ENCODE data around the gene ACOT8.

ACOT8 gene

GRCh38 chr20:45888681-45889080, 31.5 kb upstream of the ACOT8 start:
- H3K27ac ChIP-seq = peak overlapping the region; percentile 18
- DNase-seq (ENCODE audit: low spot score) = no peak
- ChIA-PET CTCF (interaction anchor here (0.7 kb wide), 1 partner anchor 17 kb away, joined by 4 read pairs; no protein-coding TSS in a partner anchor), POLR2A (ENCODE audit: low non-redundant PET) (no interaction called here)
- TF ChIP-seq CTCF (conservative IDR thresholded peaks at IDR 0.05; ENCODE audit: low read depth) = no peak

- ChIA-PET POLR2A (ENCODE audit: low non-redundant PET) (no interaction called here), CTCF (interaction anchor here (0.7 to 1.1 kb wide), 2 partner anchors 23 to 30 kb away, joined by 3 read pairs; no protein-coding TSS in a partner anchor)
- no peak for TF ChIP-seq CTCF (conservative IDR thresholded peaks at IDR 0.05; ENCODE audit: low read depth)
- DNase-seq (ENCODE audit: low spot score) = no peak
- H3K27ac ChIP-seq = peak within 1 kb of the TSS; percentile 18
Observed at GRCh38 chr20:45887346-45887715, 30.1 kb upstream of the ACOT8 start, which contains the start of gene SPATA25. Gene SPATA25, minus strand, starts transcription at chr20:45887622. Its CDS starts 32 bp downstream, at chr20:45887590.

GRCh38 chr20:45886590-45887345, 29.6 kb upstream of the ACOT8 start:
- POLR2A ChIA-PET (ENCODE audit: low non-redundant PET) = no interaction called here
- H3K27ac ChIP-seq = peak overlapping the region; percentile 8; the same call in 1 of the 2 replicates
- CTCF ChIA-PET = interaction anchor here (0.7 to 1.1 kb wide), 2 partner anchors 23 to 30 kb away, joined by 3 read pairs; no protein-coding TSS in a partner anchor
- DNase-seq (ENCODE audit: low spot score) = no peak
- TF ChIP-seq CTCF (conservative IDR thresholded peaks at IDR 0.05; ENCODE audit: low read depth) = no peak

GRCh38 chr20:45883100-45883469, 25.9 kb upstream of the ACOT8 start:
- H3K27ac ChIP-seq = peak overlapping the region; percentile 25
- no peak for DNase-seq (ENCODE audit: low spot score)
- ChIA-PET CTCF (interaction anchor here (0.6 to 0.7 kb wide), 2 partner anchors 721 to 948 kb away, joined by 3 read pairs; no protein-coding TSS in a partner anchor), POLR2A (ENCODE audit: low non-redundant PET) (no interaction called here)
- TF ChIP-seq CTCF (conservative IDR thresholded peaks at IDR 0.05; ENCODE audit: low read depth) = no peak

- H3K27ac ChIP-seq = peak overlapping the region; percentile 25
- CTCF ChIA-PET = interaction anchor here (0.6 to 1.3 kb wide), 3 partner anchors 87 to 947 kb away, joined by 3 read pairs; no protein-coding TSS in a partner anchor
- POLR2A ChIA-PET (ENCODE audit: low non-redundant PET) = no interaction called here
- no peak for DNase-seq (ENCODE audit: low spot score)
- TF ChIP-seq CTCF (conservative IDR thresholded peaks at IDR 0.05; ENCODE audit: low read depth) = no peak
Observed at GRCh38 chr20:45882469-45883099, 25.4 kb upstream of the ACOT8 start.

- CTCF ChIA-PET = interaction anchor here (0.6 to 1.3 kb wide), 4 partner anchors 9 to 876 kb away, joined by 3 read pairs; no protein-coding TSS in a partner anchor
- POLR2A ChIA-PET (ENCODE audit: low non-redundant PET) = interaction anchor here (0.5 to 1.0 kb wide), 5 partner anchors 9 to 459 kb away, joined by 3 to 7 read pairs (median 3); partner anchors contain the start of genes CTSA and NEURL2
- DNase-seq (ENCODE audit: low spot score) = peak; percentile 100
- TF ChIP-seq CTCF (conservative IDR thresholded peaks at IDR 0.05; ENCODE audit: low read depth) = no peak
- H3K27ac ChIP-seq = peak within 1 kb of the TSS; percentile 66
Observed at GRCh38 chr20:45880988-45881788, 24.0 kb upstream of the ACOT8 start, which contains the start of gene ZSWIM1. Gene ZSWIM1, plus strand, starts transcription at chr20:45881227. Its CDS starts 1,366 bp downstream, at chr20:45882593.
